Neural cell (in vitro differentiated cells): ENCODE measurements around the gene MICALL1. TPM values are rescaled to one million over a fixed set of nuclear protein-coding genes. Genes with fewer than 3 reads are reported as not detected.
A peak's percentile ranks its signal among the peaks of the same experiment; 100 is the strongest.

Experiments
- H2AFZ ChIP-seq: fragments of 200-600, 300-800 bp; sonication (generic), shearing (Covaris generic); 2 replicates; pipeline ENCODE4 v1.6.0; 2014; ENCODE audit warnings: low read depth, mild to moderate bottlenecking, antibody characterized with exemption, low read length, moderate library complexity
- H3F3A ChIP-seq: fragments of 200-600 bp; shearing (Covaris generic); 2 replicates; pipeline ENCODE4 v1.6.1; 2016; ENCODE audit warnings: mild to moderate bottlenecking, moderate library complexity, mixed read lengths, antibody characterized with exemption, low read length; ENCODE audit not compliant: insufficient read depth, poor library complexity, severe bottlenecking
- H3K27ac ChIP-seq: fragments of 200-600, 300-800 bp; sonication (generic), shearing (Covaris generic); 2 replicates; pipeline ENCODE4 v1.5.1; 2014; ENCODE audit warnings: mild to moderate bottlenecking, low read length, moderate library complexity
- H3K27me3 ChIP-seq: fragments of 300-800, 200-600 bp; sonication (generic), shearing (Covaris generic); 2 replicates; pipeline ENCODE4 v1.6.0; 2014; ENCODE audit warnings: mild to moderate bottlenecking, low read depth, low read length, moderate library complexity; ENCODE audit not compliant: insufficient read depth
- H3K36me3 ChIP-seq: fragments of 300-800, 200-600 bp; sonication (generic), shearing (Covaris generic); 2 replicates; pipeline ENCODE4 v1.5.1; 2014; ENCODE audit warnings: mild to moderate bottlenecking, antibody characterized with exemption, low read length, moderate library complexity; ENCODE audit not compliant: insufficient read depth
- H3K4me2 ChIP-seq: fragments of 300-800, 200-600 bp; sonication (generic), shearing (Covaris generic); 2 replicates; pipeline ENCODE4 v1.6.0; 2014; ENCODE audit warnings: mild to moderate bottlenecking, low read length
- H3K4me3 ChIP-seq: fragments of 300-800, 200-600 bp; sonication (generic), shearing (Covaris generic); 2 replicates; pipeline ENCODE4 v1.5.1; 2014; ENCODE audit warnings: mild to moderate bottlenecking, low read length, moderate library complexity
- H3K79me2 ChIP-seq: fragments of 200-600 bp; shearing (Covaris generic); replicated peaks from 2 replicates; pipeline ENCODE4 v1.6.0; 2014; ENCODE audit warnings: mild to moderate bottlenecking, low read length, moderate library complexity; ENCODE audit not compliant: insufficient read depth
- H3K9ac ChIP-seq: fragments of 300-800, 200-600 bp; sonication (generic), shearing (Covaris generic); 2 replicates; pipeline ENCODE4 v1.6.1; 2016; ENCODE audit warnings: mild to moderate bottlenecking, low read length, mixed read lengths
- H3K9me2 ChIP-seq: fragments of 200-600 bp; shearing (Covaris generic); 2 replicates; pipeline ENCODE4 v1.6.1; 2016; ENCODE audit warnings: mild to moderate bottlenecking, low read length, mixed read lengths; ENCODE audit not compliant: insufficient read depth
- H3K9me3 ChIP-seq: fragments of 200-600, 300-800 bp; sonication (generic), shearing (Covaris generic); 2 replicates; pipeline ENCODE4 v1.6.1; 2016; ENCODE audit warnings: mild to moderate bottlenecking, mixed run types, low read length, moderate library complexity, mixed read lengths
- H4K20me1 ChIP-seq: fragments of 200-600 bp; shearing (Covaris generic); 2 replicates; pipeline ENCODE4 v1.6.1; 2016; ENCODE audit warnings: mild to moderate bottlenecking, mixed run types; ENCODE audit not compliant: insufficient read depth
- EP300 ChIP-seq: fragments of 450-650 bp; conservative IDR thresholded peaks from 2 replicates; pipeline ENCODE4 v1.6.1; 2014; ENCODE audit warnings: antibody characterized with exemption, mild to moderate bottlenecking, moderate library complexity; ENCODE audit not compliant: poor library complexity, severe bottlenecking
- EZH2 ChIP-seq: fragments of 200-600, 300-800 bp; shearing (Covaris generic), sonication (generic); IDR thresholded peaks from 2 replicates; pipeline ENCODE4 v1.6.1; 2014; ENCODE audit warnings: antibody characterized with exemption, low read length, borderline replicate concordance, mild to moderate bottlenecking; ENCODE audit not compliant: insufficient read depth, poor library complexity, severe bottlenecking
- MXI1 ChIP-seq: fragments of 450-650 bp; conservative IDR thresholded peaks from 2 replicates; pipeline ENCODE4 v1.6.1; 2014; ENCODE audit warnings: antibody characterized with exemption, mild to moderate bottlenecking; ENCODE audit not compliant: poor library complexity, severe bottlenecking
- POLR2AphosphoS5 ChIP-seq: IDR thresholded peaks from 2 replicates; pipeline ENCODE4 v1.6.1; 2012
- RAD21 ChIP-seq: fragments of 450-650 bp; conservative IDR thresholded peaks from 2 replicates; pipeline ENCODE4 v1.6.1; 2014; ENCODE audit warnings: antibody characterized with exemption, mild to moderate bottlenecking, moderate library complexity
- SMC3 ChIP-seq: fragments of 450-650 bp; conservative IDR thresholded peaks from 2 replicates; pipeline ENCODE4 v1.6.1; 2014; ENCODE audit warnings: antibody characterized with exemption, mild to moderate bottlenecking, moderate library complexity; ENCODE audit not compliant: poor library complexity
- TAF1 ChIP-seq: IDR thresholded peaks from 2 replicates; pipeline ENCODE4 v1.6.1; 2012; ENCODE audit warnings: low read depth
- polyA plus RNA-seq: library from polyadenylated mRNA; depleted of rRNA; stranded (reverse); fragments of >200 nt; gene quantifications from 2 replicates; pipeline ENCODE4 v1.2.3, GENCODE V29; 2014
- TF ChIP-seq, protein P1 (sequence below): IDR thresholded peaks from 2 replicates; pipeline ENCODE4 v1.6.1; 2012; ENCODE audit warnings: borderline replicate concordance
- TF ChIP-seq, protein P2 (sequence below): fragments of 450-650 bp; IDR thresholded peaks from 2 replicates; pipeline ENCODE4 v1.5.1; 2014; ENCODE audit warnings: antibody characterized with exemption, mild to moderate bottlenecking, moderate library complexity; ENCODE audit not compliant: poor library complexity, severe bottlenecking

MICALL1 gene
- polyA plus RNA-seq, 1 donor from 2014 or later, result 11.4 TPM

DNA sequence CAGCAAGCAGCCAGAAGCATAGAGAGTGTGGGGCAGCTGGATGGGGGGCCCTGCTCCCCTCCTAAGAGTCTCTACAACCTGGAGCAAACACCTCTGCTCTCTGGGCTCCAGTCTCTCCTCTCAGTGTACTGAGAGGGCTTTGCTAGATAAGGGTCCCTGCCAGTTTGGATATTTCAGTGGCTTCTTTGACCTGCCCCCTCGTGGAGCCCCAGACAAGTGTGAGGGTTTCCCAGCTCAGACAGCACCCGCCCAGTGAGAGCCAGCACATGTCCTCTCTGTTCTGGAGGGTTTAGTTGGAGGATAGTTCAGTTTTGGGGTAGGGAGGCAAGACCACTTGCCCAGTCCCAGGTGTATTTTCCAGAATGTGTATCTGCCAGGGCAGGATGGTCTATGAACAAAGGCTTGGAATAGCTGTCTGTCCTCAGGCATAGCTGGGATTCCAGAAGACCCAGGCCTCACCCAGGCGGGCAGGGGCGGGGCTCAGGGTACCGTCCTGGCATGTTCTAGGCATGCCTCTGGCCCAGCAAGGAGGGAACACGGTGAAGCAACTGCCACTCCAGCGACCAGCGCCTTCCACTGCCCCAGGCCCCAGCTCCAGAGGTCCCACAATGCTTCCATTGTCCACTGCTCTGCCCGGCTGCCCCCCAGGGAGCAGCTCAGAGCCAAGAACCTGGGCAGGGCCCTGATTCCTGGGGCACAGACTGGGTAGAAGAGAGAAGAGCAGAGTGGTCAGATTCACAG is 7.5 kb upstream of the MICALL1 start:
- Histone ChIP-seq H3K79me2 (no peaks in the 10 kb centered on the region), H4K20me1 (no peaks in the 10 kb centered on the region), H3K27me3 (no peaks in the 10 kb centered on the region), H3K9ac (no peak overlapping the region), H3K4me3 (no peak overlapping the region), H3K36me3 (no peaks in the 10 kb centered on the region), H3K27ac (no peak overlapping the region), H3K9me2 (no peaks in the 10 kb centered on the region), H3K9me3 (no peaks in the 10 kb centered on the region), H3K4me2 (no peak overlapping the region), H3F3A (no peaks in the 10 kb centered on the region), H2AFZ (no peak overlapping the region)
- no peak for TF ChIP-seq SMC3
- TF ChIP-seq MXI1, result no peak
- TF ChIP-seq TAF1, result no peak
- no peak for TF ChIP-seq POLR2AphosphoS5
- no peak for TF ChIP-seq RAD21
- TF ChIP-seq, protein P1, sequence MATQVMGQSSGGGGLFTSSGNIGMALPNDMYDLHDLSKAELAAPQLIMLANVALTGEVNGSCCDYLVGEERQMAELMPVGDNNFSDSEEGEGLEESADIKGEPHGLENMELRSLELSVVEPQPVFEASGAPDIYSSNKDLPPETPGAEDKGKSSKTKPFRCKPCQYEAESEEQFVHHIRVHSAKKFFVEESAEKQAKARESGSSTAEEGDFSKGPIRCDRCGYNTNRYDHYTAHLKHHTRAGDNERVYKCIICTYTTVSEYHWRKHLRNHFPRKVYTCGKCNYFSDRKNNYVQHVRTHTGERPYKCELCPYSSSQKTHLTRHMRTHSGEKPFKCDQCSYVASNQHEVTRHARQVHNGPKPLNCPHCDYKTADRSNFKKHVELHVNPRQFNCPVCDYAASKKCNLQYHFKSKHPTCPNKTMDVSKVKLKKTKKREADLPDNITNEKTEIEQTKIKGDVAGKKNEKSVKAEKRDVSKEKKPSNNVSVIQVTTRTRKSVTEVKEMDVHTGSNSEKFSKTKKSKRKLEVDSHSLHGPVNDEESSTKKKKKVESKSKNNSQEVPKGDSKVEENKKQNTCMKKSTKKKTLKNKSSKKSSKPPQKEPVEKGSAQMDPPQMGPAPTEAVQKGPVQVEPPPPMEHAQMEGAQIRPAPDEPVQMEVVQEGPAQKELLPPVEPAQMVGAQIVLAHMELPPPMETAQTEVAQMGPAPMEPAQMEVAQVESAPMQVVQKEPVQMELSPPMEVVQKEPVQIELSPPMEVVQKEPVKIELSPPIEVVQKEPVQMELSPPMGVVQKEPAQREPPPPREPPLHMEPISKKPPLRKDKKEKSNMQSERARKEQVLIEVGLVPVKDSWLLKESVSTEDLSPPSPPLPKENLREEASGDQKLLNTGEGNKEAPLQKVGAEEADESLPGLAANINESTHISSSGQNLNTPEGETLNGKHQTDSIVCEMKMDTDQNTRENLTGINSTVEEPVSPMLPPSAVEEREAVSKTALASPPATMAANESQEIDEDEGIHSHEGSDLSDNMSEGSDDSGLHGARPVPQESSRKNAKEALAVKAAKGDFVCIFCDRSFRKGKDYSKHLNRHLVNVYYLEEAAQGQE, result no peak
- no peak for TF ChIP-seq EZH2

DNA sequence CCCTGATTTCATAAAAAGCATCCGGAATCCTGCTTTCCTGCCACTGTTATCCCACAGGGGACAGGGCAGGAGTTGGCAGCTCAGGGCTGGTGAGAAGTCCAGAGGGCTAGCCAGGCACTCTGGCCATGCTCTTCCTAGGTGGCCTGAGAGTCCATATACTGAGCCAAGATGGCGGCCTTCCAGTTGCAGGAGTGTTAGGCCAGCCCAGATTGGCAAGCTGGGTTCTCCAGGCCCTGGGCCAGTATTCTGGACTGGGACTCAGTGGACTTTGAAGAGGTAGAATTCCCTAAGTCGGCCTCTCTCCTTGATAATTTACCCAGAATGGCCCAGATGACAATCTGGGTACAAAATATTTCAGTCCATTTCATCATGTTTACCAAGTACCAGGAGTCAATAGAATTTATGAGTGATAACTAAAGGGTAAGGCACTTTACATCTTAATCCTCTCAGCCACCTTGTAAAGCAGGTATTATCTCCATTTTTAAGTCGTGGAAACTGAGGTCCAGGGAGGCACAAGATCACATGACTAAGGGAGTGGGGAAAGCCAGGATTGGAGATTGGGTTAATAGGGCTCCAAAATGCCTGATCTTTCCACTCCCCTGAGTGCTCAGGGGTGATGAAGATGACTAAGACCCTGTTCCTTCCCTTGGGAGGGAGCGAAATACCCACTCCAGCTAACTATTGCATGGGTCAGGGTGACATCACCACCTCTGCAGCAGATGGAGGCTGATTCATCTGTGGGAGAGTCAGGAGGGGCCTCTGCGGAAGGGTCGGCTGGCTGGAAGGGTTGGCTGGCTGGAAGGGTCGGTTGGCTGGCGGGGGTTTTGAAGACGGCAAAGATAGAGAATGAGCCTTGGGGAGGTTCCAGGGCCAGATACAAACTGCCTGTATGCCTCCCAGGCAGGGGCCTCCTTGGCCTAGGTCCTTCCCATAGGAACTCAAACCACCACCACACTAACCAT is 1.2 kb upstream of the MICALL1 start:
- TF ChIP-seq MXI1 (no peak), POLR2AphosphoS5 (no peak), SMC3 (no peak), TAF1 (no peak), EP300 (no peak), RAD21 (no peak), EZH2 (no peak)
- TF ChIP-seq, protein P2, sequence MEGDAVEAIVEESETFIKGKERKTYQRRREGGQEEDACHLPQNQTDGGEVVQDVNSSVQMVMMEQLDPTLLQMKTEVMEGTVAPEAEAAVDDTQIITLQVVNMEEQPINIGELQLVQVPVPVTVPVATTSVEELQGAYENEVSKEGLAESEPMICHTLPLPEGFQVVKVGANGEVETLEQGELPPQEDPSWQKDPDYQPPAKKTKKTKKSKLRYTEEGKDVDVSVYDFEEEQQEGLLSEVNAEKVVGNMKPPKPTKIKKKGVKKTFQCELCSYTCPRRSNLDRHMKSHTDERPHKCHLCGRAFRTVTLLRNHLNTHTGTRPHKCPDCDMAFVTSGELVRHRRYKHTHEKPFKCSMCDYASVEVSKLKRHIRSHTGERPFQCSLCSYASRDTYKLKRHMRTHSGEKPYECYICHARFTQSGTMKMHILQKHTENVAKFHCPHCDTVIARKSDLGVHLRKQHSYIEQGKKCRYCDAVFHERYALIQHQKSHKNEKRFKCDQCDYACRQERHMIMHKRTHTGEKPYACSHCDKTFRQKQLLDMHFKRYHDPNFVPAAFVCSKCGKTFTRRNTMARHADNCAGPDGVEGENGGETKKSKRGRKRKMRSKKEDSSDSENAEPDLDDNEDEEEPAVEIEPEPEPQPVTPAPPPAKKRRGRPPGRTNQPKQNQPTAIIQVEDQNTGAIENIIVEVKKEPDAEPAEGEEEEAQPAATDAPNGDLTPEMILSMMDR, result no peak
- TF ChIP-seq, protein P1, result no peak
- Histone ChIP-seq H3K9me3 (no peaks in the 10 kb centered on the region), H3K79me2 (no peaks in the 10 kb centered on the region), H3K9ac (no peak overlapping the region), H3K9me2 (no peaks in the 10 kb centered on the region), H4K20me1 (no peaks in the 10 kb centered on the region), H3K36me3 (no peaks in the 10 kb centered on the region), H3K27ac (no peak overlapping the region), H3K27me3 (no peaks in the 10 kb centered on the region), H3K4me2 (no peak overlapping the region), H2AFZ (no peak overlapping the region), H3F3A (no peaks in the 10 kb centered on the region), H3K4me3 (peak overlapping the region; percentile 63)
